Caco-2 (cell line): ENCODE measurements around the gene HEPHL1. TPM values are rescaled to one million over a fixed set of nuclear protein-coding genes. Genes with fewer than 3 reads are reported as not detected.

Experiments
- BruUV-seq: library from RNA; stranded (reverse); fragments of 400-500 nt; replicated peaks from 2 replicates; lab custom pipeline; 2021; lab: Mats Ljungman, UMichigan
- CTCF ChIA-PET: fragments of 300-600 bp; sonication (Branson Sonifier 250); formaldehyde crosslinking; loops from one replicate; lab custom pipeline; 2022; ENCODE audit warnings: antibody characterized with exemption; lab: Charles Lee
- POLR2A ChIA-PET: fragments of 300-600 bp; sonication (Branson Sonifier 250); formaldehyde crosslinking; loops from one replicate; lab custom pipeline; 2022; ENCODE audit warnings: antibody characterized with exemption; lab: Charles Lee
- DNase-seq, 2 experiments: peaks; one replicate each; pipeline versions ENCODE4 v3.0.0 to v3.0.0-alpha.2; 2020 to 2022
- H3K27me3 ChIP-seq: replicated peaks from 2 replicates; pipeline ENCODE4 v1.6.0; 2011; ENCODE audit warnings: low read length; ENCODE audit not compliant: control insufficient read depth, insufficient read depth
- H3K36me3 ChIP-seq: 2 replicates; pipeline ENCODE4 v1.5.1; 2011; ENCODE audit warnings: low read length; ENCODE audit not compliant: control insufficient read depth, insufficient read depth
- H3K4me1 ChIP-seq: fragments of 250-450 bp; sonication (Bioruptor Pico); 2 replicates; pipeline ENCODE4 v1.5.1; 2020; ENCODE audit warnings: mild to moderate bottlenecking
- H3K4me3 ChIP-seq: 2 replicates; pipeline ENCODE4 v1.5.1; 2011; ENCODE audit warnings: low read depth, mild to moderate bottlenecking, control low read depth, low read length
- H3K9me3 ChIP-seq: fragments of 250-450 bp; sonication (Bioruptor Pico); 2 replicates; pipeline ENCODE4 v1.5.1; 2020; ENCODE audit warnings: mild to moderate bottlenecking, moderate library complexity
- H3K27ac Mint-ChIP-seq: one replicate; pipeline ENCODE4 v1.8.0; 2022; ENCODE audit warnings: mixed read lengths; ENCODE audit not compliant: unreplicated experiment
- H3K27me3 Mint-ChIP-seq: one replicate; pipeline ENCODE4 v1.8.0; 2022; ENCODE audit warnings: mixed read lengths; ENCODE audit not compliant: insufficient read depth, unreplicated experiment
- H3K36me3 Mint-ChIP-seq: one replicate; pipeline ENCODE4 v1.8.0; 2022; ENCODE audit warnings: mild to moderate bottlenecking, mixed read lengths; ENCODE audit not compliant: insufficient read depth, unreplicated experiment
- H3K4me1 Mint-ChIP-seq: one replicate; pipeline ENCODE4 v1.8.0; 2022; ENCODE audit warnings: low read depth, mixed read lengths; ENCODE audit not compliant: unreplicated experiment
- H3K4me3 Mint-ChIP-seq: one replicate; pipeline ENCODE4 v1.8.0; 2022; ENCODE audit warnings: mild to moderate bottlenecking, moderate library complexity, mixed read lengths; ENCODE audit not compliant: unreplicated experiment
- H3K9me3 Mint-ChIP-seq: one replicate; pipeline ENCODE4 v1.8.0; 2022; ENCODE audit warnings: mixed read lengths; ENCODE audit not compliant: unreplicated experiment
- intact Hi-C: fragments of 100-400 bp; cut with micrococcal nuclease; formaldehyde crosslinking; loops from one replicate; pipeline ENCODE4 v1.10.0; 2022; ENCODE audit not compliant: unreplicated experiment
- total RNA-seq: library from RNA; stranded (reverse); gene quantifications from 2 replicates; pipeline ENCODE4 v1.2.3, GENCODE V29; 2022
- TF ChIP-seq, protein P1 (sequence below), 2 experiments: fragments of 200-600 bp in 1 of 2; IDR thresholded peaks; 1 replicate in 1 of 2; 2 replicates in 1 of 2; pipeline versions ENCODE4 v1.5.1 to v1.8.0; 2011 to 2022; ENCODE audit warnings: antibody characterized with exemption in 1 of 2, control low read depth in 1 of 2, inconsistent platforms in 1 of 2, low read depth in 1 of 2, low read length in 1 of 2, mild to moderate bottlenecking in 1 of 2, moderate library complexity in 1 of 2; ENCODE audit not compliant: insufficient read depth in 1 of 2, severe bottlenecking in 1 of 2, unreplicated experiment in 1 of 2

Gene HEPHL1
- total RNA-seq, 1 experiment from 2014 or later, result not detected

DNA sequence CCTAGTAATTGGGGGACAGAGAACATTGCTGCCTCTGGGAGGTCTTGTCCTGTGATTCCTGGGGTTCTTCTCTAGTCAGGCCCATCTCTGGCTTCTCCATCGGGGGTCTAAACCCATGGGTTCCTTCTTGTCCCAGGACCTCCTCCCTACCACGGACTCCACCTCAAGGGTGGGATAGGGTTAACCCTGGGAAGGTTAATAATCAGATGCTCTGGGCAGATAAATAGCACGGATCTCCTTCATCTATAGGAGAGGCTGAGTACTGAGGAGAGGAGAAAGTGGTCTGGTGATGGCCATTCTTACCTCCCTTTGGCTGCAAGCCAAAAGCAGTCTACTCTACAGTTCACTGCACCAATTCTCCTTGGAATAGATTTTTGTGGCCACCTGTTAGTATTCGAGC lies 10.5 kb downstream of the HEPHL1 start:
- Mint-ChIP-seq H3K4me1 (no peaks in the 10 kb centered on the region), H3K9me3 (peaks cover 13% of the 10 kb centered on the region), H3K36me3 (no peaks in the 10 kb centered on the region), H3K4me3 (no peak overlapping the region), H3K27me3 (peaks cover 4% of the 10 kb centered on the region), H3K27ac (no peak overlapping the region)
- ChIA-PET POLR2A (no interaction called here), CTCF (no interaction called here)
- no peaks in the 10 kb centered on the region for H3K36me3 ChIP-seq
- TF ChIP-seq, protein P1, sequence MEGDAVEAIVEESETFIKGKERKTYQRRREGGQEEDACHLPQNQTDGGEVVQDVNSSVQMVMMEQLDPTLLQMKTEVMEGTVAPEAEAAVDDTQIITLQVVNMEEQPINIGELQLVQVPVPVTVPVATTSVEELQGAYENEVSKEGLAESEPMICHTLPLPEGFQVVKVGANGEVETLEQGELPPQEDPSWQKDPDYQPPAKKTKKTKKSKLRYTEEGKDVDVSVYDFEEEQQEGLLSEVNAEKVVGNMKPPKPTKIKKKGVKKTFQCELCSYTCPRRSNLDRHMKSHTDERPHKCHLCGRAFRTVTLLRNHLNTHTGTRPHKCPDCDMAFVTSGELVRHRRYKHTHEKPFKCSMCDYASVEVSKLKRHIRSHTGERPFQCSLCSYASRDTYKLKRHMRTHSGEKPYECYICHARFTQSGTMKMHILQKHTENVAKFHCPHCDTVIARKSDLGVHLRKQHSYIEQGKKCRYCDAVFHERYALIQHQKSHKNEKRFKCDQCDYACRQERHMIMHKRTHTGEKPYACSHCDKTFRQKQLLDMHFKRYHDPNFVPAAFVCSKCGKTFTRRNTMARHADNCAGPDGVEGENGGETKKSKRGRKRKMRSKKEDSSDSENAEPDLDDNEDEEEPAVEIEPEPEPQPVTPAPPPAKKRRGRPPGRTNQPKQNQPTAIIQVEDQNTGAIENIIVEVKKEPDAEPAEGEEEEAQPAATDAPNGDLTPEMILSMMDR (IDR thresholded peaks at IDR 0.05; ENCODE audit: insufficient read depth in 1 of 2, low read depth in 1 of 2, low read length in 1 of 2, severe bottlenecking in 1 of 2, unreplicated experiment in 1 of 2), result no peak
- no TSS peak for BruUV-seq
- H3K4me3 ChIP-seq, result no peak overlapping the region
- no peak for DNase-seq
- peaks cover 4% of the 10 kb centered on the region for H3K9me3 ChIP-seq
- no peaks in the 10 kb centered on the region for H3K27me3 ChIP-seq
- intact Hi-C loops, result loop anchor here (5.0 kb wide), 1 partner anchor 109 kb away; no protein-coding TSS in a partner anchor
- no peaks in the 10 kb centered on the region; the same call in 1 of the 2 replicates for H3K4me1 ChIP-seq

- H3K4me3 ChIP-seq, result no peak overlapping the region
- H3K4me1 ChIP-seq, result no peaks in the 10 kb centered on the region; the same call in 1 of the 2 replicates
- no peaks in the 10 kb centered on the region for H3K36me3 ChIP-seq
- Mint-ChIP-seq H3K36me3 (no peaks in the 10 kb centered on the region), H3K27ac (no peak overlapping the region), H3K4me3 (no peak overlapping the region), H3K27me3 (peaks cover 4% of the 10 kb centered on the region), H3K4me1 (no peaks in the 10 kb centered on the region), H3K9me3 (peaks cover 9% of the 10 kb centered on the region)
- intact Hi-C loops, result loop anchor here (5.0 kb wide), 1 partner anchor 110 kb away; no protein-coding TSS in a partner anchor
- ChIA-PET CTCF (no interaction called here), POLR2A (no interaction called here)
- peaks cover 4% of the 10 kb centered on the region for H3K9me3 ChIP-seq
- BruUV-seq, result no TSS peak
- TF ChIP-seq, protein P1 (IDR thresholded peaks at IDR 0.05; ENCODE audit: insufficient read depth in 1 of 2, low read depth in 1 of 2, low read length in 1 of 2, severe bottlenecking in 1 of 2, unreplicated experiment in 1 of 2), result no peak
- DNase-seq, result no peak
- H3K27me3 ChIP-seq, result no peaks in the 10 kb centered on the region
Observed at GRCh38 chr11:94032066-94032465, 10.9 kb downstream of the HEPHL1 start.

- no peaks in the 10 kb centered on the region for H3K4me1 Mint-ChIP-seq
- BruUV-seq, result no TSS peak
- no peaks in the 10 kb centered on the region for H3K36me3 Mint-ChIP-seq
- no peaks in the 10 kb centered on the region; the same call in 1 of the 2 replicates for H3K4me1 ChIP-seq
- H3K36me3 ChIP-seq, result no peaks in the 10 kb centered on the region
- H3K27me3 ChIP-seq, result no peaks in the 10 kb centered on the region
- no peak for DNase-seq
- peaks cover 2% of the 10 kb centered on the region for H3K9me3 Mint-ChIP-seq
- intact Hi-C loops, result loop anchor here (5.0 kb wide), 1 partner anchor 110 kb away; no protein-coding TSS in a partner anchor
- ChIA-PET CTCF (no interaction called here), POLR2A (no interaction called here)
- peaks cover 4% of the 10 kb centered on the region for H3K9me3 ChIP-seq
- TF ChIP-seq, protein P1 (IDR thresholded peaks at IDR 0.05; ENCODE audit: insufficient read depth in 1 of 2, low read depth in 1 of 2, low read length in 1 of 2, severe bottlenecking in 1 of 2, unreplicated experiment in 1 of 2), result no peak
- H3K4me3 ChIP-seq, result no peak overlapping the region
- H3K27ac Mint-ChIP-seq, result no peak overlapping the region
- H3K27me3 Mint-ChIP-seq, result peaks cover 4% of the 10 kb centered on the region
- no peak overlapping the region for H3K4me3 Mint-ChIP-seq
Observed at GRCh38 chr11:94032725-94033124, 11.6 kb downstream of the HEPHL1 start.
